ENCODE results near the gene DNASE1L2.
"Not testable (repeated sequence)": the region's sequence is repeated elsewhere in the genome, so short reads cannot be mapped to it uniquely, and the experiment has no call there.

Gene DNASE1L2

GRCh38 chr16:2236337-2237101 lies at the start of gene DNASE1L2:
Gene DNASE1L2 (plus strand): TSS chr16:2236444. CDS start chr16:2236817, 373 bp downstream.
- DNase-seq = no peak

GRCh38 chr16:2186505-2186904 lies 49.7 kb upstream of the DNASE1L2 start:
- no peak for DNase-seq

- DNase-seq = no peak
Measured at GRCh38 chr16:2187212-2187611, 49.0 kb upstream of the DNASE1L2 start.

GRCh38 chr16:2188395-2188794 lies 47.8 kb upstream of the DNASE1L2 start:
- DNase-seq = no peak

- DNase-seq = no peak
Measured at GRCh38 chr16:2189252-2189893, 46.9 kb upstream of the DNASE1L2 start.

GRCh38 chr16:2190002-2190658 lies 46.1 kb upstream of the DNASE1L2 start:
- DNase-seq = no peak

GRCh38 chr16:2190659-2191445 lies 45.4 kb upstream of the DNASE1L2 start:
- no peak for DNase-seq

GRCh38 chr16:2191446-2191706 lies 44.9 kb upstream of the DNASE1L2 start:
- no peak for DNase-seq

GRCh38 chr16:2194166-2194834 lies 41.9 kb upstream of the DNASE1L2 start:
- no peak for DNase-seq

- DNase-seq = peak; percentile 64
Measured at GRCh38 chr16:2194852-2195321, 41.4 kb upstream of the DNASE1L2 start.

GRCh38 chr16:2195322-2196161 lies 40.7 kb upstream of the DNASE1L2 start:
- no peak for DNase-seq

- DNase-seq = no peak
Measured at GRCh38 chr16:2196162-2196980, 39.9 kb upstream of the DNASE1L2 start, which contains the start of gene CASKIN1. Gene CASKIN1 (minus strand): TSS chr16:2196605. CDS start chr16:2196432, 173 bp downstream.

GRCh38 chr16:2196981-2197511 lies 39.2 kb upstream of the DNASE1L2 start:
- DNase-seq = no peak

GRCh38 chr16:2197765-2198164 lies 38.5 kb upstream of the DNASE1L2 start:
- DNase-seq = no peak

- no peak for DNase-seq
Measured at GRCh38 chr16:2198283-2198682, 38.0 kb upstream of the DNASE1L2 start.

GRCh38 chr16:2199095-2199494 lies 37.1 kb upstream of the DNASE1L2 start:
- no peak for DNase-seq

- DNase-seq = no peak
Measured at GRCh38 chr16:2199621-2200139, 36.6 kb upstream of the DNASE1L2 start.

GRCh38 chr16:2200313-2200712 lies 35.9 kb upstream of the DNASE1L2 start:
- no peak for DNase-seq

- not testable (repeated sequence) for DNase-seq
Measured at GRCh38 chr16:2203119-2203688, 33.0 kb upstream of the DNASE1L2 start.
